ENCODE measurements around the gene CNNM2.
"Not testable (repeated sequence)": the region's sequence is repeated elsewhere in the genome, so short reads cannot be mapped to it uniquely, and the experiment has no call there.

CNNM2 gene

DNA sequence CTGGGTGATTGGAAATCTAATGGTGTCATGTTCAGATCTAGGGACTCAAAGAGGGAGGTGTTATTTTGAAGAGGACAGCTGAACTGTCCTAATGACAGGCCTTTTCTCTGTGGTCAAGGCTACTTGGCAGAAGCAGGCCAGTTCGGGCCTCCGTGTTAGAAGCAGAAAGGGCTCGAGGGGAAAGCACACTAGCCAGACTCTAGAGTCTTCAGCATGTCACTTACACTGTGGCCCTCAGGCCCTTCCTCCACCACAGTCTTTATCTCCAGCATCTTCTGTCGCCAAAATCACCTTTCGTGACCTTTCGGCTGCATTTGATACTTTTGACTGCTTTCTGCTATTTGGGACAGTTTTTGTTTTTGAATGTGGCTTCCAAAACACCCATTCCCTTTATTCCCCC lies 123.3 kb downstream of the CNNM2 start:
- no peak for DNase-seq (ENCODE audit: low read depth)

- no peak for DNase-seq (ENCODE audit: low read depth)
Observed at GRCh38 chr10:103042129-103042528, 124.0 kb downstream of the CNNM2 start.

DNA sequence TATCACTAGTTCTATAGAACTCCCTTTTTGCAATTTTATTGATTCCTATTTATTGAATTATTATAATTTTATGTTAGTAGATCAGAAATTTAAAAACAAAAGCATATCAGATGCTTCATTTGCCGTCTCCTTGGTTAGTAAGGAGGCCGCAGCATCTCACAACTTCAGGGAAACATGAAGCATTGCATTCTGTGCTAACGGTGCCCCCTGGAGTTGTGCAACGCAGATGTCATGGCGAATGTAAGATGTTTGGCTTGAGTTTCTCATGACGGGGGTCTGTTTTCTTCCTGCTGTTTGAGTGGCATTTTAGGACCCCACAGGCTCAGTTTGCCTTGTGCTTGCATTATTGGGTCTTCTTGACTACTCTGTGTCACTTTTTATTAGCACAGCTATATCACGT lies 124.8 kb downstream of the CNNM2 start:
- DNase-seq (ENCODE audit: low read depth), result no peak

DNA sequence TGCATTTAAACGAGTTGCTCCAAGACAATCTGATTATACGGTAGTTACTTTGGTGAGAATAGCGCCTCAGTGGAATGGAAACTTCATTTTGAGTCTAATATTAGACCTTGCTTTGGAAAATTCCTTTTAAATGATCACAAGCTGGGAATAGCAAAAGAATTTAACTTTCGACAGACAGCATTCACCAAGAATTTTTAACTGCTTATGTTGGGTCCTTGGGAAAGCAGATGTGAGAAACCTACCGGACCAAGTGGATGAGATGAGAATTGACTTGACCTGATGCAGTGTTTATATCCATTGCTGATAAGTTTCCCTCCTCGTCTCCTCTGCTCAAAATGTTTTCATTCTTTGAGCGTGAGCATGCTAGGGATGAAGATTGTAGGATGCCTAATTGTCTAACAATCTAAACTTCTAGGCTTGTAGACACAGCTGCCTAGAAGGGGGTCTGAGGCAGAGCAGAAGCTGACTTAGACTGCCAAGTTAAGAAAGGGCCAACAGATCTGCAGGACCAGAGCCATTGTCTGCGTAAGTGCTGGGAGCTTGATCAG lies 126.9 kb downstream of the CNNM2 start:
- DNase-seq (ENCODE audit: low read depth), result no peak

DNA sequence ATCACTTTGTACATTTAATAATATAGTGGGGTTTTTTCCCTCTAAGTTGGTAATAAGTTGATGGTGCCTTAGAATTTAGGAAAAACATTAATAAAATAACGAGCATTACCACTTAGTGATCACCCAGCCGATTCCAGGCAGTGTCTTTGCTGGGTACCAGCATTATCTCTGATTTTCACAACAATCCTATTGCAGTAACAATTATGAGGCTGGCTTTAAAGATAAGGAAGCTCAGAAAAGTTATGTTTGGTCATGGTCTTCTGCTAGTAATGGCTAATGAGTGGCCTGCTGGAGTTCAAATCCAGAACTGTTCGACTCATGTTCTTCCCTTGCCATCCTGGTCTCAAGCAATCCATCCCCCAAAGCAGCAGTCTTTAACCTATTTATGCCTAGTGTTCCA lies 127.9 kb downstream of the CNNM2 start:
- no peak for DNase-seq (ENCODE audit: low read depth)

- no peak for DNase-seq (ENCODE audit: low read depth)
Observed at GRCh38 chr10:103047381-103047780, 129.3 kb downstream of the CNNM2 start.

- no peak for DNase-seq (ENCODE audit: low read depth)
Observed at GRCh38 chr10:103049237-103049636, 131.1 kb downstream of the CNNM2 start.

GRCh38 chr10:103053659-103054581 lies 135.8 kb downstream of the CNNM2 start:
- no peak for DNase-seq (ENCODE audit: low read depth)

GRCh38 chr10:103054621-103055020 lies 136.5 kb downstream of the CNNM2 start:
- no peak for DNase-seq (ENCODE audit: low read depth)

- DNase-seq (ENCODE audit: low read depth), result no peak
Observed at GRCh38 chr10:103055105-103055504, 137.0 kb downstream of the CNNM2 start.

- no peak for DNase-seq (ENCODE audit: low read depth)
Observed at GRCh38 chr10:103058034-103058433, 139.9 kb downstream of the CNNM2 start.

GRCh38 chr10:103060575-103060974 lies 142.5 kb downstream of the CNNM2 start:
- no peak for DNase-seq (ENCODE audit: low read depth)

- DNase-seq (ENCODE audit: low read depth), result no peak
Observed at GRCh38 chr10:103062854-103063590, 144.9 kb downstream of the CNNM2 start.

- DNase-seq (ENCODE audit: low read depth), result no peak
Observed at GRCh38 chr10:103064956-103065355, 146.9 kb downstream of the CNNM2 start.

DNA sequence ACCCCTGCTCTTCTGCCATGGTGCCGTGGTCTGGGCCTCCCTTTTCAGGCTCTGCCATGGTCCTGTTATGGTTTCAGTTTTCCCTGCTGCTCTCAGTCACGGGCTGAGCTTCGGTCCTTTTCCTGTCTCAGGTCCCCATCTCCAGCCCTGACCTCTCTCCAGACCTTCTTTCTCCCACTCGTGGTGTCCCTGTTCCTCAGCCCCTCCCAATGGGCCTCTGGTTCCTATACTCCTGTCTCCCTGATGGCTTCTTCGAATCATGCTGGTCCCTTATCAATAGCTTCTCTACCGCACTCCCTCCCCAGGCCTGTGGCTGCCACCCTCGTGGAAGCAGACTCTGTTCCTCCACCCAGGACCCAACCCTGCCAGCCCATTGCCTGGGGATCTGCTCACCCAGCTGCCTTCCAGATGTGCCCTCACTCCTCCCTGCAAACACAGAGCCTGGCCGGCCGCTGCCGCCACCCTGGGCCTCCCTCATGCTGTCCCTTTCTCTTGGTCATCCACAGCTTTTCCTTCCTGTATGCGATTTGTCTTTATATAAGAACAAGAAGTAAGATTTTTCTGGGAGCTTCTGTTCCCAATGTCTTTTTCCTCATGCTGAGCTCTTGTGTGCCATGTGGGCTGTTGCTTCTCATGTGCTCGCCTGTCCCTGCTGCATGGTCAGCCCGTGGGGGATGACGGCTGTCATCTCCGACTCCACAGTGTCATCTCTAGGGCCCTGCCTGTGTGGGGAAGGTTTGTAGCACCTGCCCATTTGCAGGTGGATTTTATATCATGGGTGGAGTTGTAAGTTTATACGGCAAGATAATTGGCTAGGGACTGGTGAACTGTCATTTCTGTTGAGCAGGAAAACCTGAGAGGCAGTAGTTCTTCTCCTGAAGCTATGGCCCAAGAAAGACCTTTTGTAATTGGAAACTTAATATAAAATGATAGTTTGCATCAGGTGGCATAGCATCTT lies 148.3 kb downstream of the CNNM2 start:
- DNase-seq (ENCODE audit: low read depth), result no peak

DNA sequence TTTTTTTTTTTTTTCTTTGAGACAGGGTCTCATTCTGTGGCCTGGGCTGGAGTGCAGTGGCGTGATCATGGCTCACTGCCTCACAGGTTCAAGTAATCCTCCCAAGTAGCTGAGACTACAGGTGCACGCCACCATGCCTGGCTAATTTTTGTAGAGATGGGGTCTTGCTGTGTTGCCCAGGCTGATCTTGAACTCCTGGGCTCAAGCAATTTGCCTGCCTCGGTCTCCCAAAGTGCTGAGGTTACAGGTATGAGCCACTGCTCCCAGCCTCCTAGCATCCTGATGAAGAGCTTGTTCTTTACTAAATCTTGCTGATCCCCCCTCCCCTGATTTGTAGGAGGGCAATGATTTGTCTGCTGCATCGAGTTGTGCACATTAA lies 149.0 kb downstream of the CNNM2 start:
- DNase-seq (ENCODE audit: low read depth), result not testable (repeated sequence)

DNA sequence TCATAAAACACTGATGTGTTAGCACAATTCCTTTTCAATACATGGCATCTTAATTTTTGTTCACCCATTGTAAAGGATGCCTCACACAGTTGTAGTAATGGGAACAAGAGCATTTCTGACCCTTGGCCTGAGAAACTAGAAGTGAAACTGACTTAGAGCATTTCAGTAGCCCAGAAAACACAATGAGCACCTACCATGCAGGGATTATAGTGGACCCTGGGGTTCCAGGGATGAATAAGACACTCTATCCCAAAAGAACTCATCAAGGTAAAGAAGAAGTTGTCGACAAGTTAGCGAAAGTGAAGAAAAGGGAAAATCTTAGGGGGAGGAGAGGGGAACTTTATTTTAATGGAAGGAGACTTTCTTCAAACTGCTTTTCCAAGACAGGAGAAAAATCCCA lies 149.4 kb downstream of the CNNM2 start:
- no peak for DNase-seq (ENCODE audit: low read depth)

DNA sequence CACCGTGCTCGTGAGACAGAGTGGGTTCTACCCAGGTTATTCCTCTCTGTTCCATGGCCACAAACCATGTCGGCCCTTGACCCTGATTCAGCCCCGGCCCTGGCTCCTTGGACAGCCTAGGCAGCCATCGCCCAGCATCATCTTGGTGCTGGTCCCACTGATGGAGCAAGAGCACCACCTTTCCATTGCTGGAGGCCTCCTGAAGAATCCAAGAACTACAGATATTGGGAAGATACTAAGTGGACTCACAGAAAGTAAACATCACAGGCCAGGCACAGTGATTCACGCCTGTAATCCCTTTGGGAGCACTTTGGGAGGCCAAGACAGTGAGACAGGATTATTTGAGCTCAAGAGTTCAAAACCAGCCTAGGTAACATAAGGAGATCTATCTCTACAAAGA lies 149.9 kb downstream of the CNNM2 start:
- no peak for DNase-seq (ENCODE audit: low read depth)

DNA sequence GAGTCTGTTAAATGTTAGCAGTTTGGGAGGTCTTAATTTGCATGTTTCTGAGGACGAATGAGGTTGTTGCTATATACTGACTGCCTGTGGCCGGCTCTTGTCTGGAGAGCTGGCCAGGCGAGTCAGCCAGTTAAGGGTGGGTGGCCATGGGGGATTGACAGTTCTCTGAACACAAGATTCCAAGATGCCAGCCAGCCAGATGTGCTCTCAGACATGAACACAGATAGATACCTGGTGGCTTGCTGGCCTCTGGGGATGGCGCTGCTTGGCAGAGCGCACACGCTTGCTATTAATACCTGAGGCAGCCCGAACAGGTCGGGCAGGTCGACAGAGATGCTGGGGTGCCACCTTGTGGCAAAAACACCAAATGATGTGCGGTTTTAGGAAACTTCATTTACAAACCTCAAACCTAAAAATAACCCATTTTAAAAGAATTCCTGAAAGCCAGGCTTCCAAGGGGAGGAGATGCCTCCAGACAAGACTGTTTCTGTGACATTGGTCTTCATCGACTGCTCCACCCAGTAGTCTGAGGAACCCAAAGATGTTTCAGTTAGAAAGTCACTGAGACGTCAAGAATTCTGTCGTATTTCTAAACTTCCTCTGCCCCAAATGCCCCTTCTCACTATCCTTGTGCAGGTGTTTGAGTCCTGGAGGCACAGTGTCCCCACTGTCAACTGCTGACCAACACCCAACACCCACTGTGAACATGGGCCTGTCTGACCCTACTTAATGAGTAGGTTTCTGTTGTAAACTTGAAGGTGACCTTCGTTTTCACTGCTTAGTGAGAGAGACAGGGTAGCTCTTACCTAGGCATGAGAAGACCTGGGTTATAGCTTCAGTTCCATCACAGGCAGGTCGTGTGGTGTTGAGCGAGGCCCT lies 151.6 kb downstream of the CNNM2 start:
- peak; percentile 31 for DNase-seq (ENCODE audit: low read depth)

GRCh38 chr10:103072276-103072675 lies 154.2 kb downstream of the CNNM2 start:
- no peak for DNase-seq (ENCODE audit: low read depth)

DNA sequence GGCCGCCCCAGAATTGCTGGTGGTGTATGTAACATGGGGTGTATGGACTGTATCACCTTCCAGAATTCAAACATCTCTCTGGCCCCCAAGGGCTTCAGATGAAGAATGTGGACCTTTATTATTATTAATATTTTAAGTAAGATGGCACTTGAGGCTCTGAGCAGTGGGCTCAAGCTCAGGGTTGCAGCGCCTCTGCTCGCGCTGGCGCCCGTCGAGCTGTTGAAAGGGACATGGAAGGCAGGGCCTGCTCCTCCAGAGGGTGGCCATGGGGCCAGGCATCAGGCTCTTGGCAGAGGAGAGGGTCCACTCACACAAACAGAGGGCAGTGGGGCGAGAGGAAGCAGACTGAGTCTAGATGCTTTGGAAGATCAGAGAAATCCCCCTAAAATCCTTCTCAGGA lies 154.8 kb downstream of the CNNM2 start:
- DNase-seq (ENCODE audit: low read depth), result no peak

Measured in stimulated activated CD8-positive, alpha-beta memory T cell treated with anti-CD3 and anti-CD28 coated beads, Interleukin-15, amount 100 ng/mL, for 24 hours (primary cell).